NCI-H446 (cell line): ENCODE results near the gene RNF144B.

Experiments
- DNase-seq, 2 experiments: peaks; one replicate each; lab custom pipeline; 2025; lab: John Stamatoyannopoulos, UW

RNF144B gene

DNA sequence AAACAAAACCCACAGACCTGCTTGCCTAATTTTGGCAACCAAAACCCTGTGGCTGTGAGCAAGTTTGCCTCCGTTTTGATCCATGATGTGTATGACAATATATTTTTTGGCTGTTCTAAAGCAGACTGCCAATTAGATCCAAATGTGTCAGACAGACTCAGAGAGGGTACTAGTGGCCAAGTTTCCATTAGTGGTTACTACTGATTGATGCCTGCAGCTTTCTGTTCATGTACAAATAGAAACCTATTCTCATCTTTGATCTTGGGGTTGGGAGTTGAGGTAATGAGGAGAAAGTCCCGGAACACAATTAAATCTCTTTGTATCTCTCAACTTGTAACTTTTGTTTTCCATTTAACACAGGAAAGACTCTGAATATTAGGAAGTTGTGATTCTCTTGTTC is 100.9 kb downstream of the RNF144B start:
- no peak for DNase-seq

DNA sequence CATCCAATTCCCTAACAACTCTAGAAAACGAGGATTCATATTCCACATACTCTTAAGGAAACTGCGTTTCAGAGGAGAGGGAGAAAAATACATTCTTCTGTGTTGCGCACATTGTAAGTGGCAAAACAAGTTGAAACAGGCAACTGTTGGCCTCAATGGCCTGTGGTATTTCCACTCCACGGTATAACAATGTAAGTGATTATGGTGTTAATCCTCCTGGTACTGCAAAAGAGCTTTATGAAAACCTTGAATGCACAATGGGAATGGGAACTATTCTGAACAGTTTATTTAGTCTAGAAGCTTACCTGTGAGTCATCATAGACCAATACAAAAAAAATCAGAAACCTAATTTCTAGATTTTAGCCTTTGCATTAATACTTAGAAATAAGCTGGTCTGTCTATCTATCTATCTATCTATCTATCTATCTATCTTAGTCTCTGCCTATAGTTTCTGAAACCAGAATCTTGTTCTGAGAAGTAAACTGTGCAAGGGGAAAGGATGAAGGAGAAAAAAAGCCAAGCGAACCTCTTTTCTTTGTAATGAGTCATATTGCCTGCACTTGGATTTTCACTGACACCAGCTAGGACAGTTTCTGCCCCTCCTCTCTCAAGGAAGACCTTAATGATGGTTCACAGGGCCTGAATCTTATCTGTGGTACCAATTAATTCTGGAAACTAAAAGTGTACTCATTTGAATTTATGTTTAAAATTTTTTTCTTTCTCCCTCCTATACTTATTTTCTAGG is 101.5 kb downstream of the RNF144B start:
- DNase-seq, result no peak

DNA sequence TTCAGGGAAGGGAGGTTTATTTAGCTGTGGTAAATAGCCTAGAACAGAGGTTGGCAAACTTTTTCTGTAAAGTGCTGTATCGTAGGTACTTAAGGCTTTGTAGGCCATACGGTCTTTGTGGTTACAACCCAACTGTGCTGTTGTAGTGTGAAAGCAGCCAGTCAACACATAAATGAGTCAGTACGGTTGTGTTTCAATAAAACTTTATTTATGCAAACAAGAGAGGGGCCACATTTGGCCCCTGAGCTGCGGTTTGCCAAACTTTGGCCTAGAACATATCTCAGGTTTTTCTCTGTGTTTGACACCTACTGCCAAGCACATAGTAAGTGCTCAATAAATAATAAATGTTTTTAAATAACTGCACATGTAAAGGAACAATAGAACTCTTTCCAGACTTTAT is 102.2 kb downstream of the RNF144B start:
- no peak for DNase-seq

DNA sequence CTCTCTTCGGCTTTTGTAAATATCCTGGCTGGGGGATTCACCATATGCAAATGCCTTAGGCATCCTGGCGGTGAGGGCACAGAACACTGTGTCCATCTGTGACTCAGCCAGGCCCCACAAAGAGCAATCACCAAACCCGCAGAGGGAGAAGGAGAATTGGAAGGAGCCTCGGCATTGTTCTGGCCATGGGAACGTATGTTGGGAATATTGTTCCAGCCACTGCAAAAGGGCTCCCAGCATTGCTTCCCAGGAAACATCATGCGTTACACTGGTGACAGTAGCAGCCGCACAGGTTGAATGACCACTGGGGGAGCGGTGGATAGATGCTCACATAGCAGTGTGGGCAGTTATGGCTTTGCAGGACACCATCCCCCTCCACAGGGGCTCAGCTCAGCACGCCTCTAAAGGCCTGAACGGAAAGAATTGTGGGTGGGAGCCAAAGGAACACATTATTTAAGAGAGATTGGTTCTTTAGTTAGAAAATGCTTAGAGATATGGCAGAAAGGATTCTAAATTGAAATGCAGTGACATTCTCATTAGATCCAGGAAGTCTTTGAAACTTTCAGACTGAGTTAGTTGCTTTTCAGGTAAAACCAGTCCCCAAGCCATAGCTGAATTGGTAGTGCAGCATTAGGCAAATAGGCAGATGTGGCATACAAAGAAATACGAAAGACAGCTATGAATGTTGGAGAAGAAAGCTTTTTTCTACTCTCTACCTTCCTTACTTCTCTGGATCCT is 104.3 kb downstream of the RNF144B start:
- no peak for DNase-seq

DNA sequence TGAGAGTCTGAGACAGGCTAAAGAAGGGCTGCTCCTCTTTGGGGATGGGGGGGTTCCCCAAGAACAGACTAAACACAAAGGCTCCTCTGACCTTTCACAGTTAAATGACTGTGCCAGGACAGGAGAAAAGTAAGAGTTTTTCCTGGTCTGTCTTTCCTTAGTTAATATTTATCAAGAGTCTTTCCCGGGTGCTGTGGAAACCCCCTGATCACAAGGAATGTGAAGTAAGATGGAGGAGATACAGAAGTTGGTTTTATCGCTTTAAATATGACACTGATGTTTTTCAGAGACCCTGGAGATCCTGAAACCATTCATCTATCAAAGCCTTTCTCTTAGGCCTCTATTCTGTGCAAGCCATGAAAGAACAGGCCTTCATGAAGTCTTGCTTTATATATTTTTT is 105.8 kb downstream of the RNF144B start:
- DNase-seq, result no peak

DNA sequence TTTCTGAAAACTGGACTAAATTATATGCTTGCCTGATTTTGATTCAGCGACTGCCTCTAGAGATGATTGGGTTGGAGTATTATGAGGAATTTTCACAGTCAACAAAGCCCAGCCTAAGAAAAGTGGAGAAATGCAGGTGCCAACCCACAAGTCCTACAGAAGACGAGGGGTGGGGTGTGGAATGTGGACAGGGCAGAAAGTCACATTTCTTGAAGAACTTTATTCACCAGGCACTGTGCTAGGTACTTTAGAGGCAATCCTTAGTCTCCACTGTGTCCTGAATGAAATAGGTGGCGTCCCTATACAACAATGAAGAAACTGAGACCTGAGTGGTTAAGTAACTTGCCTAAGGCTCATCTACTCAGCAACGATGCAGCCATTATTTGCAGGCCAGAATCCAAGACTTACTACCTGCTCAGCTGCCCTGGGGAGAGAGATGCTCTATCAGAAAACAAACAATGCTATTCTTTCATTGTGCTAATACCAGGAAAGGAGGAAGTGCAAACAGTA is 106.3 kb downstream of the RNF144B start:
- DNase-seq, result no peak

DNA sequence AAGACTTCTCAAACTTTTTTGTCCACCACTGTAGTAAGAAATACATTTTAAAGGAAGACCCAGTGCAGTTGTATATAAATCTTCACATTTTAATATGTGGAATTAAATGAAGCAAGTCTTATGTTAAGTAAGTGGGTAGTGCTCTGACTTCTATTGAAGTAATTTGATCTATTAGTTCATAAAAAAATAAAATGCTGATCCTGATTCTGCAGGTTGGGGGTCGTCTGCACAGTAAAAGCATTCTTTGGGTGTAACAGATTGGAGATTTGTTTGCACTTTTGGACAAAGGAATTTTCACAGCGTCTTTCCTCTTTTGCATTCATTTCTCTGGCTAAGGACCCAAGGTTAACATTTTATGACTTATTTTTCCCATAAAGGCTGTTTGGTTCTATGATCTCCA is 106.8 kb downstream of the RNF144B start:
- no peak for DNase-seq

DNA sequence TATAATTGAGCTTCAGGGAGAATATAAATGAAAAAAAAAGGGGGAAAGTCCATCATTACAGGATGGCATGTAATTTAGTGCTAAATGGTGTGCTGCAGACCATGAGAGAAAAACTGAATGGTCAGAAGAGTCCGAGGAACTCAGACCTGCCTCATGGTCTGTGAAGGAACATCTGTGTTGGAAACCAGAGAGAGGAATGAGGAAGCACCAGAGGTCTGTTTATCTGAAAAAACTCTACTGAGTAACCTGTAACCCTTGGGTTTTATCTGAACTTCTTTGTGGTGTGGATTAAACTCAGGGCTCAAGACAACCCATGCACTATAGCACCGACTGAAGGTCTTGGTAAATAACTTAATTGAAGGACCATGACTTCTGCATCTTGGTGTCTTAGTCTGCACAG is 108.1 kb downstream of the RNF144B start:
- no peak for DNase-seq

DNA sequence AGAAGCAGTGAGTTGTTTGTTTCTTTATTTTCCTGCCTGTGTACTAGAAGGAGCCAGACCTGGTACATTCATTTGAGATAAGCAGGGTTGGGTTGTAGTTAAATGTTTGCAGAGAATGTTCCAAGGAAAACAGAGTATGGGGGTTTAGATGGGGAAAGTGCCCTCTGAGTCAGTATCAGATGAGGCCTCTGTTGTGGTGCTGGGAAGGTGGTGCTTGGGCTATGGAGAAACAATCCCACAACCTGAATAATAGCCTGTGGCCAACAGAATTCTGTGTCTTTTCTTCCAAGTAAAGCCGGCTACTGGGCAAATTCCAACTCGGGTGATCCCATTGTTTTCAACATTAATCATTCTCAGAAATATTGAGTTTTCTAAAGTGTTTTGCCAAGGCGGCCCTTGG is 109.3 kb downstream of the RNF144B start:
- DNase-seq, result no peak

DNA sequence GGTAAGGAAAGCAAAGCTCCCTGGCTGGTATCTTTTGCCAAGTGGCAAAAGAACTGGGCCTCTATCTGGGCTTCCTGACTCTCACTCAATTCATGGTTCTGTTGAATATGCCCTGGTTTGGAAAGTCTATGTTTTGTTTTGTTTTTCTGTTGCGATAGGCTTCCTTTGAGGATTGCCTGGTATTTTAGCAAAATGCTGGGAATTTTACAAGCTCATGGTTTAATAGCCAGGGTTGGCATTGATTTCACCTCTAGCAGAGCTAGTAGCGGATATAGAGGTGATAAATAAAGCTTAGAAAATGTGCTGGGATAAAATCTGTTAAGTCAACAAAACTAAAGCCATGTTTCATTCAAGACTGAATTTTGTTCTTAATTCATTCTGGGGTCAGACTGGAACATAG is 109.9 kb downstream of the RNF144B start:
- DNase-seq, result no peak

DNA sequence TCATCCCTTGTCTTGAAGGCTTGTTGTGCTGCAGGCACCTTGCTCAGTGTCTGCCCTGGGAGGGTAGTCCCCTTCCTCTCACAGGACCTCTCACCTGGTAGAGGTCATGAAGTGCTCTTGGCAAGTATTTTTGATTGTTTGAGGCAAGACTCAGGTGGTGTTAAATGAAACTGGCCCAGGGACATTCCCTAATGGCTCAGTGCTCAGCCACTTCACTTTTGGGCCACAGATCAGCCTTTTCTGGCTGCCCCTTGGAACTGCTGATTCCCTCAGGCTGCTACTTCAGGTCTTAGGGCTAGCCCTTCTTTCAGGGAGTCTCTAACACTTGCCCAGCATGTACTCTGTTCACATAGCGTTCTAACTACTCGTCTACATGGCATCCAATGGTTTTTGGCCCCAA is 111.3 kb downstream of the RNF144B start:
- no peak for DNase-seq

DNA sequence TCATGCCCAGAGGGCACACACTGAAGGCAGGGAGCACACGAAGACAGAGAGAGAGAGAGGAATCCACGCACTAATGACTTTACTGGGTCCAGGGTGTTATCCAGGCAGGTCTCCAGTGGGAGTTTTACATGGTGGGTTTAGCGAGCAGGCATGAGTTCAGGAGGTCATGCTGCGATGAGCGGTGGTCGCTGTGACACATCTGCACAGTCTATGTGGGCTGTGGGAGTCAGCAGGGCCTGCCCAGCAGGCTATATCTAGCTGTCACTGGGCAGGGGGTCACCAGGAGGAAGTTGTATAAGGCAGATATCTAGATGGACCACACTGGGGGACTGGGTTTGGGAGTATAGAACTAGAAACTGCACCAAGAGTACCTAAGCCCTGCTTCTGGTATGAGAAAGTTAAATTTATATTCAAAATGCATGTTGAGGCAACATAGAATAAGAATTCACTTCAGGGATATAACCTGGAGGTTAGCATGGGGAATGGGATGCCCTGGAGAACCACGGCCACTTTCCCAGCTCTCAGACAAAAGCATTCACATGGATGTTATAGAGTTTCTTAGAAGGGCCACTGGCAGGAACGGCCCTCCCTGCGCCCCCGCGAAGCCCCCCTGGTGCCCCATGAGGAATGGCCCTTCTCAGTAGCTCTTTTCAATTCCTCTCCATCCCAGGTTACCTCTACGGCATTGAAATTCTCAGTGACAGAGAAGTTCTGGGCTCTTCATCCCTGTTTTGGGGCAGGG is 113.9 kb downstream of the RNF144B start:
- no peak for DNase-seq

DNA sequence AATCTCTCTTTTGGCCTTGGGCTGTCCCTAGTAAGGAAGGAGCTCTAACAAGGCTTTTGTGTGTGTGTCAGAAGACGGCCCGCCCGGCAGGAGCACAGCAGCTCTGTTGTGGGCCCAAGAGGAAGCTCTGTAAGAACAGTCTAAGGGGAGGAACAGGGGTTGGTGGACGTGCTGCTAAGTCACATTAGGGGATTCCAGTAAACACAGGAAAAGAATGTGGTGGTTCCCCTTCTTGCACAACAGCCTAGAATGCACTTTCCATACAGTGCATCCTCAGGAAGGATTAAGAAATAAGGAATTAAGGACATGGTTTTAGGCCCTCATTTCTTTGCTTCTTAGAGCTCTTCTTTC is 114.5 kb downstream of the RNF144B start:
- no peak for DNase-seq

DNA sequence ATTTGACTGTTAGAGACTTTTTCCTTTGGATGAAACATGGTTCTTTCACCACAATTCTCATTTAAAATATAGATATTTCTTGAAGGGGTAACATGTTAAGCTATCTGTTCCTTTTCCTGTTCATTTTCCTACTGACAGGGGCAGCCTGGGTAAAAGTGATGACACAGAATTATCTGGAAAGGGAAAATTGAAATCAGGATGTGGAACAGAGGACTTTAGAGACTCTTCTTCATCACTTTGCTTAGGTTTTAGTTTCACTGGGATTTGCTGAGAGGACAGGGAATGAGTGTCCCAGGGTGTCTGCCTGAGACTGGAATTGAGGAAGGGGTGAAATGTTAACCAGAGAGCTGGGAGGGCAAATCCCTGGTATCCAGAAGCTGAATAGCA is 116.0 kb downstream of the RNF144B start:
- no peak for DNase-seq

DNA sequence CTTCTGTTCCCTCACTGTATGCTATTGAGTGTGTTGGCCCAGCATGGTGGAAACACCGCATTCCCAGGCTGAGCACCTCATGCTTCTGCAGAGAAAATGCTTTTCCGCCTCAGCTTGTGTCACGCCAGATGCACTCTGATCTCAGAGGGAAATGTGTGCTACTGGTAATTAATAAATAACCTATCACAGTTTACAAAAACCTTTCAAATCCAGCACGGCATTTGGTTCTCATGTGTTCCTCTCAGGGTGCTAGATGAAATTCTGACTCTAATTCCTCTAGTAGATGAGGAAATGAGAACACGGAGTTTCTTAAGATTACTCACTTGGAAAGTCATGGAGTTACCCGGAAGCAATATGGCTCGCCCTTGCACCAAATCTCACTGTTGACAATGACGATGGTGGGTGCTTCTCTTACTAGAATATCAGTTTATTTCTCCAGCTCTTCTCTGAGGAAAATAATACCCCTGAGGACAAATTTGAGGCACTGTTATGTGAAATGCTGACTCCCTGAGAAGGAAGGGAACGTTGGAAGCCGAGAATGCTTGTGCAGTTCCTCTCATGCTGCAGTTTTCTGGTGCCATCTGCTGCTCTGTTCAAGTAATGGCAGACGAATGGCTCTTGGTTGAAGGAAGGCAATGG is 116.6 kb downstream of the RNF144B start:
- peak; percentile 62 to 87 for DNase-seq

DNA sequence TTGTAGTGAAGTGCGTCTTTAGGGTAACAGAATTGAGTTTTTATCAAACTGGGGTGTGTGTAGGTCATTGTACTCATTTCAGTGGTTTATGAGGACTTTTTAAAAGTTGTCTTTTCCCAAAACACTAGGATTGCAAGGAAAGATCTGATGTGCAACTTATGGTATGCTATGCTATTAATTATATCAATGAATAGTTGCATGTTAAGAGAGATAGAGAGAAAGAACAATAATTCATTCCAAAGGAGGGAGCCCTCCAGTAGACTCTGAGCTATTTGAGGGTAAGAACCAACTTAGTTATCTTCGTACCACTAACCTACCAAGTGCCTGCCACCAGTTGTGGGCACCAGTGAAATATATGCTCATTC is 117.1 kb downstream of the RNF144B start:
- DNase-seq, result no peak

DNA sequence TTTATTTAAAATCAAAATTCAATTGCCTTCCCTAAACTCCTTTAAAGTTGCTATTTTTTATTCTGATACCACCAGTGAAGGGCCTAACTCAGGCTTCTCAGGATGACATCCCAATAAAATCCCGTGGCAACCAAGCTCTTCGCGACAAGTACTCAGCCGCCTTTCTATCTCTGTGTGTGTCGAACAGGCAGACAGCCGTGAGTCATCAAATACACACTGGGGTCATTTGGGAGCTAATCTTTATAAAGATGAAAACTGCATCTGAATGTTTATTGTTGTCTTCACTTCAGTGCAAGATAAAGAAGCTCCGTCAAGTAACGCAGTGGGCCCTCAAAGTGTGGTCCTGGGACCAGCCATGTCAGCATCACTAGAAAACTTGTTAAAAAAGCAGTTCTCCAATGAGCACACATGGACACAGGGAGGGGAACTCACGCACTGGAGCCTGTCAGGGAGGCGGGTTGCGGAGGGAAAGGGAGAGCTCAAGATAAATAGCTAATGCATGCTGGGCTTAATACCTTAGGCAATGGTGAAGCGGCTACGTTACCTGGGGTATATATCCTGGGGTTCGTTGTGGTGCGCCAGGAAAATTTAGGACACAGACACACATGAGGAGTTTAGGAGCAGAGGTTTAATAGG is 119.3 kb downstream of the RNF144B start:
- DNase-seq, result no peak

DNA sequence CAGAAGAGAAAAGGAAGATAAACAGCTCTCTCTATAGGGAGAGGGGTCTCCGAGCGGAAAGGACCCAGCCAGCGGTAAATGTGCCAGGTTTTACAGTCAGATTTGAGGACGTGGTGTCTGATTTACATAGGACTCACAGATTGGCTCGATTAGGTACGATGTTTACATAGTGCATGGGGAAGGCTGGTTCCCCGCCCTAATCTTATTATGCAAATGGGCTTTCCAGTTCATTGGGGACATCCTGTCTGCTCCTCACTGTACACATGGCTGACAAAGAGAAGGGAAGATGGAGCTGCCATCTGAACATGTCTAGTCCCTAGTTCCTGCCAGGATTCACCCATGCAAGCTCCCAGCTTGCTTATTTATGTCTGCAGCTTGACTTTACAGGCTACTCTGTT is 119.9 kb downstream of the RNF144B start:
- DNase-seq, result peak in 1 of 2 experiments; percentile 34

DNA sequence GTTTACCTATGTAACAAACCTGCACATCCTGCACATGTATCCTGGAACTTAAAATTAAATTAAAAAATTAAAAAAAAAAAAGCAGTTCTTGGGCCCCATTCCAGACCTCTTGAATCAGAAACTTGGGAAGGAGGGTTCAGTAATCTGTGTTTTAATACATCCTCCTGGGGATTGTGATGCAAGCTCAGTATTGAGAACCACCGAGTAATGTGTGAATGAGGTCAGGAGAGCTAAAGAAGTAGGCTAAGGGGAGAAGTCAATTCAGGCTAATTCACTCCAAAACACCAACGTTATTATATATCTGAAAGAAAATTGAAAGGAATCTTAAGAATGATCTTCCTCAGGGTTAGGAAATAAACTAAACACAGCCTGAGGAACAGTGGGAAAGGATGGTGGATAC is 120.4 kb downstream of the RNF144B start:
- DNase-seq, result no peak

DNA sequence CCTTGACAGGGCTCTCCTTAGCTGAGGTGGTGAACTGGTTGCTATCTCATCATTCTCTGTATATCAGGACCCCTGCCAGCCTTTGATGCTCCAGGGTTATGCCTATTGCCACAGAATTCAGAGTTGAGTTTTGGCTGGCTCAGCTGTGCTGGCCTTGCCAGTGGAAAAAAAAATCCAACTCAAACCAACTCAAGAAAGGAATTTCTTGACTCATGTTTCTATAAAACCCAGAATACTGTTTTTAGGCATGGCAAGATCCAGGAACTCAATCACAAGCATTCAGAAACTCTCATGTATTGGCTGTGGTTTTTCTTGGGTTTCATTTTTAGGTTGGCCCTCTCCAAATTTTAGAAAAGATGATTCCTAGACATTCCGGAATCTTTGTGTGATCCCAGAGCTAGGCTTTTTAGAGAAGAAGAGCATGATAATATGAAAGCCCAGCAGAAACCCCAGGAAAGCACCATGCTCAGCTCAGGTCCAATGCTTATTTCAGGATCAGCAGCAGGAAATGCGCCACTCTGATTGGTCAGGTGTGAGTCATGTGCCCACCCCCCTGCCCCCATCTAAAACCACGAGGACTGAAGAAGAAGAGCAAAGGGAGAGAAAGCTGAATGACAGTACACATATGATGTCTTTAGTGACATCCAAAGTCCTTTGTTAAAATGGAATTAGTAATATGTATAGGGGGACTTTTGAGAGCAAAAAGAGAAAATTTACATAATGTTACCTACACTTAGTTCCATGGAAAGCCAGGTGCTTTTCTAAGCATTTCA is 122.9 kb downstream of the RNF144B start:
- no peak for DNase-seq

DNA sequence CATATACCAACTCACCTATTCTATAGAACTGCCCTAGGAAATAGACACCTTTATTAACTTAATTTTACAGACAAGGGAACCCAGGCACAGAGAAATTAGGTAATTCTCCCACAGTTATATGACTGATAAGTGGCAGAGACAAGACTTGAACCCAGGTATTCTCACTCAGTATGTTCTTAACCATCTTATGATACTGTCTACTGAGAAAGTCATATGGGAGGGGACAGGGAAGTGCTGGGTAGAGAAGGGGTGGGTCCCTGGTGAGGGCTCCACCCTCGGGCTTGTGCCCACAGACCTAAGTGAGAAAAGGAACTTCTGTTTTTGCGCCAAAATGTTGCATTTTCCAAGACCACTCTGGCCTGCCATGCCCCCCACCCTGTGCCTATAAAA is 123.5 kb downstream of the RNF144B start:
- no peak for DNase-seq
